Stomach (tissue), 9 donors: ENCODE data around the gene CUX1. TPM values are rescaled to one million over a fixed set of nuclear protein-coding genes. Genes with fewer than 3 reads are reported as not detected.
"Not testable (repeated sequence)": the region's sequence is repeated elsewhere in the genome, so short reads cannot be mapped to it uniquely, and the experiment has no call there.

Experiments used
- DNase-seq, 2 donors: peaks; one replicate each; pipeline versions ENCODE4 v3.0.0 to v3.0.0-alpha.2; 2013 to 2019
- H3K27ac ChIP-seq, 5 donors: fragments of 200-600 bp in 4 of 5; sonication (generic) in 4 of 5; one replicate each; pipeline ENCODE4 v1.5.1; 2013 to 2019; ENCODE audit warnings: mild to moderate bottlenecking in 1 of 5, moderate library complexity in 1 of 5
- H3K27me3 ChIP-seq, 3 donors: fragments of 200-600 bp; sonication (generic); one replicate each; pipeline ENCODE4 v1.5.1; 2017 to 2019; ENCODE audit warnings: mixed run types in 1 of 3
- H3K36me3 ChIP-seq, 4 donors: fragments of 200-600 bp; sonication (generic); 1 replicate in 3 of 4; 2 replicates in 1 of 4; pipeline ENCODE4 v1.5.1; 2016 to 2019
- H3K4me1 ChIP-seq, 4 donors: fragments of 200-600 bp; sonication (generic); one replicate each; pipeline ENCODE4 v1.5.1; 2016 to 2019
- H3K4me3 ChIP-seq, 4 donors: fragments of 200-600 bp; sonication (generic) in 3 of 4; one replicate each; pipeline ENCODE4 v1.5.1; 2016 to 2019; ENCODE audit warnings: mild to moderate bottlenecking in 1 of 4
- H3K9me3 ChIP-seq, 4 donors: fragments of 200-600 bp; sonication (generic); one replicate each; pipeline ENCODE4 v1.5.1; 2016 to 2019
- CTCF ChIP-seq, 7 experiments: fragments of 450-650 bp in 4 of 7; fragments of 200-600 bp in 3 of 7; sonication (generic) in 3 of 7; IDR thresholded peaks; one replicate each; pipeline ENCODE4 v1.5.1; 2016 to 2019; ENCODE audit warnings: antibody characterized with exemption in 7 of 7, control low read depth in 2 of 7, mild to moderate bottlenecking in 1 of 7
- EP300 ChIP-seq: sonication (generic); formaldehyde crosslinking; IDR thresholded peaks from one replicate; pipeline ENCODE4 v1.6.1; 2017; ENCODE audit warnings: antibody characterized with exemption
- POLR2A ChIP-seq, 4 donors: fragments of 450-650 bp; IDR thresholded peaks; one replicate each; pipeline ENCODE4 v1.6.1; 2016; ENCODE audit warnings: antibody characterized with exemption in 4 of 4, control low read depth in 2 of 4, mild to moderate bottlenecking in 1 of 4, moderate library complexity in 1 of 4
- POLR2AphosphoS5 ChIP-seq, 3 donors: sonication (generic); formaldehyde crosslinking; IDR thresholded peaks; one replicate each; pipeline ENCODE4 v1.6.1; 2016; ENCODE audit warnings: antibody characterized with exemption in 3 of 3
- WGBS, 5 donors: extraction: QIAGEN DNeasy Blood & Tissue Kit in 3 of 5; methylation state at CpG; one replicate each; pipeline versions ENCODE4 v1.1.5 to v1.1.7; 2013 to 2018; 5-methylcytosine and 5-hydroxymethylcytosine counted together
- intact Hi-C: fragments of 100-400 bp; cut with DNase I; formaldehyde crosslinking; loops from one replicate; pipeline ENCODE4 v1.15.1; 2023; ENCODE audit warnings: low total_unique reads
- polyA plus RNA-seq, 3 donors: library from polyadenylated mRNA; stranded (reverse); fragments of 200-250 nt; gene quantifications; one replicate each; pipeline ENCODE4 v1.2.3, GENCODE V29; 2013
- total RNA-seq, 5 donors: library from RNA; depleted of rRNA; stranded (reverse); fragments of >200 nt; gene quantifications; one replicate each; pipeline versions ENCODE4 v1.1.0 to v1.2.3, GENCODE V29; 2014 to 2016
- donor health status: healthy with polysubstance abuse.
- donor health status: Bipolar disorder and iron deficiency.
- donor health status: healthy.

Gene CUX1
- total and polyA plus RNA-seq, 8 donors, result 24.7 to 201 (median 54.7) TPM

GRCh38 chr7:102049765-102050164 lies 232.3 kb downstream of the CUX1 start:
- no peak for TF ChIP-seq POLR2A (IDR thresholded peaks at IDR 0.05)
- no peak for TF ChIP-seq CTCF (IDR thresholded peaks at IDR 0.05)
- WGBS, 5 donors, result 85 to 96% (median 96%) methylated on average over 7 to 8 of the region's 8 CpGs
- Histone ChIP-seq H3K9me3 (peaks cover 0 to 10% (median 3%) of the 10 kb centered on the region in 4 donors), H3K27ac (no peak overlapping the region), H3K27me3 (no peaks in the 10 kb centered on the region), H3K36me3 (no peaks in the 10 kb centered on the region), H3K4me3 (no peak overlapping the region), H3K4me1 (peaks cover 2 to 17% (median 14%) of the 10 kb centered on the region in 4 donors)
- DNase-seq, result no peak
- intact Hi-C loops, result no loop called here

GRCh38 chr7:102050864-102051460 lies 233.5 kb downstream of the CUX1 start:
- no peak for DNase-seq
- H3K27me3 ChIP-seq, result no peaks in the 10 kb centered on the region
- H3K4me3 ChIP-seq, result no peak overlapping the region
- WGBS, 5 donors, result 80 to 83% (median 82%) methylated on average over 13 of the region's 13 CpGs
- peaks cover 0 to 10% (median 3%) of the 10 kb centered on the region in 4 donors for H3K9me3 ChIP-seq
- no peaks in the 10 kb centered on the region for H3K36me3 ChIP-seq
- intact Hi-C loops, result no loop called here
- no peak overlapping the region for H3K27ac ChIP-seq
- no peak for TF ChIP-seq EP300
- TF ChIP-seq POLR2A (IDR thresholded peaks at IDR 0.05), result no peak
- no peak for TF ChIP-seq CTCF (IDR thresholded peaks at IDR 0.05)
- no peak for TF ChIP-seq POLR2AphosphoS5 (IDR thresholded peaks at IDR 0.05)
- peaks cover 0 to 8% (median 3%) of the 10 kb centered on the region in 4 donors for H3K4me1 ChIP-seq

GRCh38 chr7:102051736-102052135 lies 234.3 kb downstream of the CUX1 start:
- H3K4me1 ChIP-seq, H3K36me3 ChIP-seq, H3K4me3 ChIP-seq, H3K27me3 ChIP-seq, DNase-seq, intact Hi-C loops, H3K9me3 ChIP-seq, H3K27ac ChIP-seq: not testable (repeated sequence)
- WGBS, 5 donors, result 79 to 88% (median 86%) methylated on average over 10 of the region's 10 CpGs

- Histone ChIP-seq H3K9me3 (peaks cover 0 to 10% (median 3%) of the 10 kb centered on the region in 4 donors), H3K27me3 (no peaks in the 10 kb centered on the region), H3K4me3 (no peak overlapping the region), H3K27ac (no peak overlapping the region), H3K36me3 (no peaks in the 10 kb centered on the region), H3K4me1 (peaks cover 0 to 4% (median 0%) of the 10 kb centered on the region in 4 donors)
- DNase-seq, result no peak
- intact Hi-C loops, result no loop called here
- TF ChIP-seq CTCF (IDR thresholded peaks at IDR 0.05) (no peak), EP300 (no peak)
- WGBS, 5 donors, result 93 to 98% (median 96%) methylated on average over 2 of the region's 2 CpGs
Observed at GRCh38 chr7:102054158-102054557, 236.7 kb downstream of the CUX1 start.

- no peaks in the 10 kb centered on the region for H3K36me3 ChIP-seq
- no peak overlapping the region for H3K27ac ChIP-seq
- peaks cover 0 to 10% (median 3%) of the 10 kb centered on the region in 4 donors for H3K9me3 ChIP-seq
- no peak overlapping the region for H3K4me3 ChIP-seq
- intact Hi-C loops, result no loop called here
- whole genome bisulfite sequencing, 5 donors, result 88 to 96% (median 92%) methylated on average over 2 of the region's 2 CpGs
- H3K4me1 ChIP-seq, result peaks cover 0 to 4% (median 0%) of the 10 kb centered on the region in 4 donors
- TF ChIP-seq EP300 (no peak), CTCF (IDR thresholded peaks at IDR 0.05) (no peak), POLR2AphosphoS5 (IDR thresholded peaks at IDR 0.05) (no peak)
- no peaks in the 10 kb centered on the region for H3K27me3 ChIP-seq
- DNase-seq, result no peak
Observed at GRCh38 chr7:102055181-102055976, 238.0 kb downstream of the CUX1 start.
